Uterus (tissue), 2 donors: ENCODE results near the gene TLK2.

Source experiments
- POLR2A ChIP-seq, 2 donors: fragments of 450-650 bp; IDR thresholded peaks; one replicate each; pipeline ENCODE4 v1.6.1; 2016; ENCODE audit warnings: antibody characterized with exemption in 2 of 2, mild to moderate bottlenecking in 1 of 2, moderate library complexity in 1 of 2
- TF ChIP-seq, protein P1 (sequence below), 4 experiments: fragments of 200-600 bp in 2 of 4; fragments of 450-650 bp in 2 of 4; sonication (generic) in 2 of 4; IDR thresholded peaks; one replicate each; pipeline ENCODE4 v1.5.1; 2016 to 2019; ENCODE audit warnings: antibody characterized with exemption in 4 of 4, mild to moderate bottlenecking in 2 of 4, moderate library complexity in 1 of 4

DNA sequence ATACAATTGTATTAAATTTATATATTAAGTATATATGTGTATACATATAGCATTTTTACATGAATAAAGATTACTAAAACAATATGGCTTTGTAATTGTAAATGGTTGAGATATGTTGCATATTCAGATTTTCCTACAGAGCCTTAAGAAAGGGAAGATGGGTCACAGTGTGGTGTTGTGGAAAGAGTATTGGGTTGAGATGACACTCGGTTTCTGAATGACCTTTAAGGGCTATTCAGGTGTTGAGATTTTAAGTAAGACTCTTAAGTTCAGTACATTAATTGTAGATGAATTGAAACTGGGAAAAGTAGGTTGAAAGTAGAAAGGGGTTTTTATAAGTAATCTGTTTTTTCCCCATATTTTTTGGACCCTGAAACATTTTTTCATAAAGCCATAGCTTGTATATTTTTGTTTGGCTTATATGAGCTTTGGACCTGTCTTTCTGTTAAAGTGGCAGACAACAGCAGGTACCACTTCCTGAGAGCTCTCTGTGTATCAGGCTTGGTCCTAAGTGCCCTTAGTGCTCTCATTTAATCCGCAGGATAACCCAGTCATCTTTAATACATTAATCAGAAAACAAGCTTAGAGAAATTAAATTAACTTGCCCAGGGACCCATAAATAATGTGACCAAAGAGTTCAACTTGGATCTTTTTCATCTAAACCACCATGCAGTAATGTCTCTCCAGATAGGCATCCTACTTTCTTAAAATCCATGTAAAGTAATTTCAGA, 100.3 kb downstream of the TLK2 start:
- TF ChIP-seq, protein P1, sequence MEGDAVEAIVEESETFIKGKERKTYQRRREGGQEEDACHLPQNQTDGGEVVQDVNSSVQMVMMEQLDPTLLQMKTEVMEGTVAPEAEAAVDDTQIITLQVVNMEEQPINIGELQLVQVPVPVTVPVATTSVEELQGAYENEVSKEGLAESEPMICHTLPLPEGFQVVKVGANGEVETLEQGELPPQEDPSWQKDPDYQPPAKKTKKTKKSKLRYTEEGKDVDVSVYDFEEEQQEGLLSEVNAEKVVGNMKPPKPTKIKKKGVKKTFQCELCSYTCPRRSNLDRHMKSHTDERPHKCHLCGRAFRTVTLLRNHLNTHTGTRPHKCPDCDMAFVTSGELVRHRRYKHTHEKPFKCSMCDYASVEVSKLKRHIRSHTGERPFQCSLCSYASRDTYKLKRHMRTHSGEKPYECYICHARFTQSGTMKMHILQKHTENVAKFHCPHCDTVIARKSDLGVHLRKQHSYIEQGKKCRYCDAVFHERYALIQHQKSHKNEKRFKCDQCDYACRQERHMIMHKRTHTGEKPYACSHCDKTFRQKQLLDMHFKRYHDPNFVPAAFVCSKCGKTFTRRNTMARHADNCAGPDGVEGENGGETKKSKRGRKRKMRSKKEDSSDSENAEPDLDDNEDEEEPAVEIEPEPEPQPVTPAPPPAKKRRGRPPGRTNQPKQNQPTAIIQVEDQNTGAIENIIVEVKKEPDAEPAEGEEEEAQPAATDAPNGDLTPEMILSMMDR (IDR thresholded peaks at IDR 0.05) = no peak
- no peak for TF ChIP-seq POLR2A (IDR thresholded peaks at IDR 0.05)
